GM19043 (cell line): ENCODE results near the gene FGF5.
"Not testable (repeated sequence)": the region's sequence is repeated elsewhere in the genome, so short reads cannot be mapped to it uniquely, and the experiment has no call there.

ENCODE experiments used
- ATAC-seq: cut with Tn5 transposase; IDR thresholded peaks from one replicate; pipeline ENCODE4 v1.9.1; 2021; ENCODE audit warnings: low read depth; ENCODE audit not compliant: unreplicated experiment

The FGF5 gene

GRCh38 chr4:80286451-80286850 is 20.0 kb downstream of the FGF5 start:
- no peak for ATAC-seq

- not testable (repeated sequence) for ATAC-seq
Observed at GRCh38 chr4:80290665-80291064, 24.2 kb downstream of the FGF5 start.

GRCh38 chr4:80294206-80294605 is 27.7 kb downstream of the FGF5 start:
- no peak for ATAC-seq

GRCh38 chr4:80295336-80295735 is 28.9 kb downstream of the FGF5 start:
- ATAC-seq: no peak

GRCh38 chr4:80295826-80296225 is 29.4 kb downstream of the FGF5 start:
- ATAC-seq: no peak

GRCh38 chr4:80301884-80302283 is 35.4 kb downstream of the FGF5 start:
- no peak for ATAC-seq

- no peak for ATAC-seq
Observed at GRCh38 chr4:80302616-80303223, 36.3 kb downstream of the FGF5 start.

GRCh38 chr4:80305466-80305865 is 39.0 kb downstream of the FGF5 start:
- no peak for ATAC-seq

- no peak for ATAC-seq
Observed at GRCh38 chr4:80306260-80306659, 39.8 kb downstream of the FGF5 start.

- ATAC-seq: no peak
Observed at GRCh38 chr4:80307183-80307735, 40.8 kb downstream of the FGF5 start.

- ATAC-seq: no peak
Observed at GRCh38 chr4:80307774-80308465, 41.5 kb downstream of the FGF5 start.

GRCh38 chr4:80308466-80308822 is 42.0 kb downstream of the FGF5 start:
- ATAC-seq: no peak

GRCh38 chr4:80309294-80310004 is 43.0 kb downstream of the FGF5 start:
- no peak for ATAC-seq

- no peak for ATAC-seq
Observed at GRCh38 chr4:80311130-80311529, 44.7 kb downstream of the FGF5 start.

- no peak for ATAC-seq
Observed at GRCh38 chr4:80312124-80312523, 45.7 kb downstream of the FGF5 start.

GRCh38 chr4:80313627-80314026 is 47.2 kb downstream of the FGF5 start:
- ATAC-seq: no peak

GRCh38 chr4:80315848-80316247 is 49.4 kb downstream of the FGF5 start:
- ATAC-seq: not testable (repeated sequence)

- ATAC-seq: no peak
Observed at GRCh38 chr4:80321341-80321740, 54.9 kb downstream of the FGF5 start.

GRCh38 chr4:80321776-80322175 is 55.3 kb downstream of the FGF5 start:
- ATAC-seq: no peak

GRCh38 chr4:80322716-80323115 is 56.3 kb downstream of the FGF5 start:
- ATAC-seq: no peak

- ATAC-seq: no peak
Observed at GRCh38 chr4:80324171-80324570, 57.7 kb downstream of the FGF5 start.

- no peak for ATAC-seq
Observed at GRCh38 chr4:80331693-80332092, 65.2 kb downstream of the FGF5 start.
